HepG2 (cell line): ENCODE results near the gene FAM25A.
"Not testable (repeated sequence)": the region's sequence is repeated elsewhere in the genome, so short reads cannot be mapped to it uniquely, and the experiment has no call there.

Experiments used
- AHR ChIP-seq: IDR thresholded peaks from 2 replicates; pipeline ENCODE4 v1.6.1; 2018; ENCODE audit warnings: missing genetic modification reagents, missing compliant biosample characterization
- GABPB1 ChIP-seq: IDR thresholded peaks from 2 replicates; pipeline ENCODE4 v1.6.1; 2016; ENCODE audit warnings: mild to moderate bottlenecking, missing genetic modification reagents, moderate library complexity, missing compliant biosample characterization
- HNF4A ChIP-seq: sonication (generic); formaldehyde crosslinking; IDR thresholded peaks from 2 replicates; pipeline ENCODE4 v1.4.0; 2020; ENCODE audit warnings: missing genetic modification reagents
- HNRNPUL1 ChIP-seq: fragments of 200-400 bp; formaldehyde crosslinking; IDR thresholded peaks from 2 replicates; pipeline ENCODE4 v1.6.1; 2017; ENCODE audit warnings: low read depth, mild to moderate bottlenecking, low read length, moderate library complexity
- POLR2A ChIP-seq, 2 experiments: IDR thresholded peaks; 2 replicates each; pipeline ENCODE4 v1.6.1; 2011; ENCODE audit warnings: low read depth in 2 of 2, low read length in 2 of 2, mild to moderate bottlenecking in 1 of 2, moderate library complexity in 1 of 2; ENCODE audit not compliant: insufficient read depth in 1 of 2
- ZNF260 ChIP-seq: sonication (generic); formaldehyde crosslinking; IDR thresholded peaks from 2 replicates; pipeline ENCODE4 v1.4.0; 2020; ENCODE audit warnings: missing genetic modification reagents, low read depth, mild to moderate bottlenecking, borderline replicate concordance
- ZNF274 ChIP-seq: sonication (generic); formaldehyde crosslinking; IDR thresholded peaks from 2 replicates; pipeline ENCODE4 v1.5.1; 2020; ENCODE audit warnings: mild to moderate bottlenecking, missing genetic modification reagents
- ZNF563 ChIP-seq: sonication (generic); formaldehyde crosslinking; IDR thresholded peaks from 2 replicates; pipeline ENCODE4 v1.8.0; 2022; ENCODE audit warnings: mild to moderate bottlenecking, moderate library complexity, missing genetic modification reagents
- ZNF564 ChIP-seq: sonication (generic); formaldehyde crosslinking; IDR thresholded peaks from 2 replicates; pipeline ENCODE4 v1.8.1; 2023; ENCODE audit warnings: mild to moderate bottlenecking, missing genetic modification reagents
- TF ChIP-seq, protein P1 (sequence below), 2 experiments: IDR thresholded peaks; 2 replicates each; pipeline ENCODE4 v1.6.1; 2011 to 2012; ENCODE audit warnings: low read length in 2 of 2, borderline replicate concordance in 1 of 2, low read depth in 1 of 2, mild to moderate bottlenecking in 1 of 2, moderate library complexity in 1 of 2
- TF ChIP-seq, protein P2 (sequence below): sonication (generic); formaldehyde crosslinking; IDR thresholded peaks from 2 replicates; pipeline ENCODE4 v1.5.0; 2020; ENCODE audit warnings: mild to moderate bottlenecking, missing genetic modification reagents, moderate library complexity
- TF ChIP-seq, protein P3 (sequence below): IDR thresholded peaks from 2 replicates; pipeline ENCODE4 v1.6.1; 2012; ENCODE audit warnings: low read length, improper control_type of control experiment
- TF ChIP-seq, protein P4 (sequence below): sonication (generic); formaldehyde crosslinking; IDR thresholded peaks from 2 replicates; pipeline ENCODE4 v1.8.1; 2023; ENCODE audit warnings: mild to moderate bottlenecking, missing genetic modification reagents
- TF ChIP-seq, protein P5 (sequence below): sonication (generic); formaldehyde crosslinking; IDR thresholded peaks from 2 replicates; pipeline ENCODE4 v1.8.1; 2023; ENCODE audit warnings: missing genetic modification reagents, inconsistent platforms, borderline replicate concordance

DNA sequence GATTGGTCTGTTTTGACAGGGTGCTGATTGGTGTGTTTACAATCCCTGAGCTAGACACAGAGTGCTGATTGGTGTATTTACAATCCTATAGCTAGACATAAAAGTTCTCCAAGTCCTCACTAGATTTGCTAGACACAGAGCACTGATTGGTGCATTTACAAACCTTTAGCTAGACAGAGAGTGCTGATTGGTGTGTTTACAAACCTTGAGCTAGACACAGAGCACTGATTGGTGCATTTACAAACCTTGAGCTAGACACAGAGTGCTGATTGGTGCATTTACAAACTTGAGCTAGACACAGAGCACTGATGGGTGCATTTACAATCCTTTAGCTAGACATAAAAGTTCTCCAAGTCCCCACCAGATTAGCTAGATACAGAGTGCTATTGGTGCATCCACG lies 10.3 kb downstream of the FAM25A start:
- TF ChIP-seq ZNF260 (CRISPR knock-in tag); AHR; HNF4A (CRISPR knock-in tag); ZNF274 (CRISPR knock-in tag); POLR2A (IDR thresholded peaks at IDR 0.05; ENCODE audit: insufficient read depth in 1 of 2, low read depth in 2 of 2, low read length in 2 of 2); GABPB1; HNRNPUL1; ZNF563; ZNF564 (CRISPR knock-in tag): not testable (repeated sequence)
- TF ChIP-seq, protein P1, sequence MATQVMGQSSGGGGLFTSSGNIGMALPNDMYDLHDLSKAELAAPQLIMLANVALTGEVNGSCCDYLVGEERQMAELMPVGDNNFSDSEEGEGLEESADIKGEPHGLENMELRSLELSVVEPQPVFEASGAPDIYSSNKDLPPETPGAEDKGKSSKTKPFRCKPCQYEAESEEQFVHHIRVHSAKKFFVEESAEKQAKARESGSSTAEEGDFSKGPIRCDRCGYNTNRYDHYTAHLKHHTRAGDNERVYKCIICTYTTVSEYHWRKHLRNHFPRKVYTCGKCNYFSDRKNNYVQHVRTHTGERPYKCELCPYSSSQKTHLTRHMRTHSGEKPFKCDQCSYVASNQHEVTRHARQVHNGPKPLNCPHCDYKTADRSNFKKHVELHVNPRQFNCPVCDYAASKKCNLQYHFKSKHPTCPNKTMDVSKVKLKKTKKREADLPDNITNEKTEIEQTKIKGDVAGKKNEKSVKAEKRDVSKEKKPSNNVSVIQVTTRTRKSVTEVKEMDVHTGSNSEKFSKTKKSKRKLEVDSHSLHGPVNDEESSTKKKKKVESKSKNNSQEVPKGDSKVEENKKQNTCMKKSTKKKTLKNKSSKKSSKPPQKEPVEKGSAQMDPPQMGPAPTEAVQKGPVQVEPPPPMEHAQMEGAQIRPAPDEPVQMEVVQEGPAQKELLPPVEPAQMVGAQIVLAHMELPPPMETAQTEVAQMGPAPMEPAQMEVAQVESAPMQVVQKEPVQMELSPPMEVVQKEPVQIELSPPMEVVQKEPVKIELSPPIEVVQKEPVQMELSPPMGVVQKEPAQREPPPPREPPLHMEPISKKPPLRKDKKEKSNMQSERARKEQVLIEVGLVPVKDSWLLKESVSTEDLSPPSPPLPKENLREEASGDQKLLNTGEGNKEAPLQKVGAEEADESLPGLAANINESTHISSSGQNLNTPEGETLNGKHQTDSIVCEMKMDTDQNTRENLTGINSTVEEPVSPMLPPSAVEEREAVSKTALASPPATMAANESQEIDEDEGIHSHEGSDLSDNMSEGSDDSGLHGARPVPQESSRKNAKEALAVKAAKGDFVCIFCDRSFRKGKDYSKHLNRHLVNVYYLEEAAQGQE (IDR thresholded peaks at IDR 0.05; ENCODE audit: borderline replicate concordance in 1 of 2, low read depth in 1 of 2, low read length in 2 of 2): not testable (repeated sequence)
- TF ChIP-seq, protein P2, sequence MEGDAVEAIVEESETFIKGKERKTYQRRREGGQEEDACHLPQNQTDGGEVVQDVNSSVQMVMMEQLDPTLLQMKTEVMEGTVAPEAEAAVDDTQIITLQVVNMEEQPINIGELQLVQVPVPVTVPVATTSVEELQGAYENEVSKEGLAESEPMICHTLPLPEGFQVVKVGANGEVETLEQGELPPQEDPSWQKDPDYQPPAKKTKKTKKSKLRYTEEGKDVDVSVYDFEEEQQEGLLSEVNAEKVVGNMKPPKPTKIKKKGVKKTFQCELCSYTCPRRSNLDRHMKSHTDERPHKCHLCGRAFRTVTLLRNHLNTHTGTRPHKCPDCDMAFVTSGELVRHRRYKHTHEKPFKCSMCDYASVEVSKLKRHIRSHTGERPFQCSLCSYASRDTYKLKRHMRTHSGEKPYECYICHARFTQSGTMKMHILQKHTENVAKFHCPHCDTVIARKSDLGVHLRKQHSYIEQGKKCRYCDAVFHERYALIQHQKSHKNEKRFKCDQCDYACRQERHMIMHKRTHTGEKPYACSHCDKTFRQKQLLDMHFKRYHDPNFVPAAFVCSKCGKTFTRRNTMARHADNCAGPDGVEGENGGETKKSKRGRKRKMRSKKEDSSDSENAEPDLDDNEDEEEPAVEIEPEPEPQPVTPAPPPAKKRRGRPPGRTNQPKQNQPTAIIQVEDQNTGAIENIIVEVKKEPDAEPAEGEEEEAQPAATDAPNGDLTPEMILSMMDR: not testable (repeated sequence)
- TF ChIP-seq, protein P3, sequence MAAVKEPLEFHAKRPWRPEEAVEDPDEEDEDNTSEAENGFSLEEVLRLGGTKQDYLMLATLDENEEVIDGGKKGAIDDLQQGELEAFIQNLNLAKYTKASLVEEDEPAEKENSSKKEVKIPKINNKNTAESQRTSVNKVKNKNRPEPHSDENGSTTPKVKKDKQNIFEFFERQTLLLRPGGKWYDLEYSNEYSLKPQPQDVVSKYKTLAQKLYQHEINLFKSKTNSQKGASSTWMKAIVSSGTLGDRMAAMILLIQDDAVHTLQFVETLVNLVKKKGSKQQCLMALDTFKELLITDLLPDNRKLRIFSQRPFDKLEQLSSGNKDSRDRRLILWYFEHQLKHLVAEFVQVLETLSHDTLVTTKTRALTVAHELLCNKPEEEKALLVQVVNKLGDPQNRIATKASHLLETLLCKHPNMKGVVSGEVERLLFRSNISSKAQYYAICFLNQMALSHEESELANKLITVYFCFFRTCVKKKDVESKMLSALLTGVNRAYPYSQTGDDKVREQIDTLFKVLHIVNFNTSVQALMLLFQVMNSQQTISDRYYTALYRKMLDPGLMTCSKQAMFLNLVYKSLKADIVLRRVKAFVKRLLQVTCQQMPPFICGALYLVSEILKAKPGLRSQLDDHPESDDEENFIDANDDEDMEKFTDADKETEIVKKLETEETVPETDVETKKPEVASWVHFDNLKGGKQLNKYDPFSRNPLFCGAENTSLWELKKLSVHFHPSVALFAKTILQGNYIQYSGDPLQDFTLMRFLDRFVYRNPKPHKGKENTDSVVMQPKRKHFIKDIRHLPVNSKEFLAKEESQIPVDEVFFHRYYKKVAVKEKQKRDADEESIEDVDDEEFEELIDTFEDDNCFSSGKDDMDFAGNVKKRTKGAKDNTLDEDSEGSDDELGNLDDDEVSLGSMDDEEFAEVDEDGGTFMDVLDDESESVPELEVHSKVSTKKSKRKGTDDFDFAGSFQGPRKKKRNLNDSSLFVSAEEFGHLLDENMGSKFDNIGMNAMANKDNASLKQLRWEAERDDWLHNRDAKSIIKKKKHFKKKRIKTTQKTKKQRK: not testable (repeated sequence)
- TF ChIP-seq, protein P4, sequence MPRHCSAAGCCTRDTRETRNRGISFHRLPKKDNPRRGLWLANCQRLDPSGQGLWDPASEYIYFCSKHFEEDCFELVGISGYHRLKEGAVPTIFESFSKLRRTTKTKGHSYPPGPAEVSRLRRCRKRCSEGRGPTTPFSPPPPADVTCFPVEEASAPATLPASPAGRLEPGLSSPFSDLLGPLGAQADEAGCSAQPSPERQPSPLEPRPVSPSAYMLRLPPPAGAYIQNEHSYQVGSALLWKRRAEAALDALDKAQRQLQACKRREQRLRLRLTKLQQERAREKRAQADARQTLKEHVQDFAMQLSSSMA (CRISPR knock-in tag): not testable (repeated sequence)
- TF ChIP-seq, protein P5, sequence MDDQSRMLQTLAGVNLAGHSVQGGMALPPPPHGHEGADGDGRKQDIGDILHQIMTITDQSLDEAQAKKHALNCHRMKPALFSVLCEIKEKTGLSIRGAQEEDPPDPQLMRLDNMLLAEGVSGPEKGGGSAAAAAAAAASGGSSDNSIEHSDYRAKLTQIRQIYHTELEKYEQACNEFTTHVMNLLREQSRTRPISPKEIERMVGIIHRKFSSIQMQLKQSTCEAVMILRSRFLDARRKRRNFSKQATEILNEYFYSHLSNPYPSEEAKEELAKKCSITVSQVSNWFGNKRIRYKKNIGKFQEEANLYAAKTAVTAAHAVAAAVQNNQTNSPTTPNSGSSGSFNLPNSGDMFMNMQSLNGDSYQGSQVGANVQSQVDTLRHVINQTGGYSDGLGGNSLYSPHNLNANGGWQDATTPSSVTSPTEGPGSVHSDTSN: not testable (repeated sequence)
